Heart right ventricle (tissue), 16 donors: ENCODE results near the gene MAB21L4. TPM values are rescaled to one million over a fixed set of nuclear protein-coding genes. Genes with fewer than 3 reads are reported as not detected.

Experiments
- ATAC-seq, 8 donors: fragments of 200-7000 bp; cut with Tn5 transposase; one replicate each; pipeline ENCODE4 v1.9.1; 2020; ENCODE audit warnings: mild to moderate bottlenecking in 8 of 8, moderate library complexity in 8 of 8, moderate number of reproducible peaks in 1 of 8
- DNase-seq, 2 donors: peaks; one replicate each; pipeline ENCODE4 v3.0.0-alpha.2; 2020
- H3K27ac ChIP-seq, 10 donors: fragments of 200-600 bp; sonication (generic) in 2 of 10; one replicate each; pipeline versions ENCODE4 v1.5.0 to v1.8.0; 2020 to 2022; ENCODE audit warnings: mild to moderate bottlenecking in 3 of 10
- H3K27me3 ChIP-seq, 7 donors: fragments of 200-600 bp; one replicate each; pipeline ENCODE4 v1.8.0; 2021 to 2022; ENCODE audit warnings: mild to moderate bottlenecking in 2 of 7
- H3K36me3 ChIP-seq, 9 donors: fragments of 200-600 bp; sonication (generic) in 1 of 9; one replicate each; pipeline versions ENCODE4 v1.5.0 to v1.8.0; 2020 to 2022; ENCODE audit warnings: mild to moderate bottlenecking in 2 of 9
- H3K4me1 ChIP-seq, 9 donors: fragments of 200-600 bp; sonication (generic) in 1 of 9; one replicate each; pipeline versions ENCODE4 v1.5.0 to v1.8.0; 2020 to 2022; ENCODE audit warnings: mild to moderate bottlenecking in 4 of 9
- H3K4me3 ChIP-seq, 10 donors: fragments of 200-600 bp; sonication (generic) in 2 of 10; one replicate each; pipeline versions ENCODE4 v1.5.0 to v1.8.0; 2020 to 2022; ENCODE audit warnings: mild to moderate bottlenecking in 7 of 10, moderate library complexity in 2 of 10
- H3K9me3 ChIP-seq, 11 donors: fragments of 200-600 bp in 10 of 11; sonication (generic) in 2 of 11; one replicate each; pipeline versions ENCODE4 v1.5.0 to v1.8.0; 2013 to 2022; ENCODE audit warnings: mild to moderate bottlenecking in 2 of 11, control low read depth in 1 of 11, moderate library complexity in 1 of 11
- CTCF ChIP-seq, 9 donors: fragments of 200-600 bp; sonication (generic) in 2 of 9; IDR thresholded peaks; one replicate each; pipeline versions ENCODE4 v1.5.0 to v1.8.0; 2021 to 2022; ENCODE audit warnings: antibody characterized with exemption in 9 of 9, mild to moderate bottlenecking in 5 of 9, moderate library complexity in 1 of 9
- WGBS, 2 donors: extraction: QIAGEN DNeasy Blood & Tissue Kit; methylation state at CpG; one replicate each; pipeline ENCODE4 v1.1.7; 2013; ENCODE audit warnings: inconsistent platforms in 1 of 2; 5-methylcytosine and 5-hydroxymethylcytosine counted together
- intact Hi-C, 10 donors: fragments of 100-400 bp; cut with DNase I; formaldehyde crosslinking; loops; one replicate each; pipeline versions ENCODE4 v1.11.1 to v1.14.2; 2022
- polyA plus RNA-seq, 2 donors: library from polyadenylated mRNA; stranded (reverse); fragments of 200-250 nt; gene quantifications; one replicate each; pipeline ENCODE4 v1.2.3, GENCODE V29; 2013
- total RNA-seq, 10 donors: library from RNA; stranded (reverse); fragmentation: NEBNext Ultra II Directional in 3 of 10; extraction: Animal tissue kit (Norgen Biotek cat#: 25700) in 3 of 10; gene quantifications; one replicate each; pipeline versions ENCODE4 v1.2.1 to v1.2.4, GENCODE V29; 2021 to 2023
- donor health status: Arrhythmogenic right ventricular cardiomyopathy.
- donor health status: ischemic (EF 13 %, LVEDD 7.1; RV severe dilation, severe dysfunction).
- donor health status: healthy with polysubstance abuse.
- donor health status: DM: no; HTN: yes; CAD: no.
- donor health status: DM: no; HTN: no; CAD: no.
- donor health status: ischemic (EF 25% LVEDD 6.9; RV normal size, moderate dysfunction).
- donor health status: ischemic (EF 25% LVEDD 5.7; RV mildly dilated, moderate dysfunction).
- donor health status: healthy.
- donor health status: DM: yes; HTN: yes; CAD: no.
- donor health status: Ischemic cardiomyopathy.
- donor health status: ischemic (EF 35%, LVEDD 5.7; RV mildly dilated, moderate dysfunction).
- donor health status: nonischemic (EF 11% LVEDD 7.7; RV severe dilation, severe dysfunction).
- donor health status: DM: yes; HTN: yes; CAD: no.
- donor health status: PGD.
- donor health status: ischemic (EF 29% LVEDD 5.4; RV normal size, mild dysfunction).
- donor health status: nonischemic (EF 23%, LVEDD 6.1; RV moderate dilation, normal function).

MAB21L4 gene
- total and polyA plus RNA-seq, 12 donors, result 0.06 to 0.32 (median 0.29) TPM; not detected in 9

DNA sequence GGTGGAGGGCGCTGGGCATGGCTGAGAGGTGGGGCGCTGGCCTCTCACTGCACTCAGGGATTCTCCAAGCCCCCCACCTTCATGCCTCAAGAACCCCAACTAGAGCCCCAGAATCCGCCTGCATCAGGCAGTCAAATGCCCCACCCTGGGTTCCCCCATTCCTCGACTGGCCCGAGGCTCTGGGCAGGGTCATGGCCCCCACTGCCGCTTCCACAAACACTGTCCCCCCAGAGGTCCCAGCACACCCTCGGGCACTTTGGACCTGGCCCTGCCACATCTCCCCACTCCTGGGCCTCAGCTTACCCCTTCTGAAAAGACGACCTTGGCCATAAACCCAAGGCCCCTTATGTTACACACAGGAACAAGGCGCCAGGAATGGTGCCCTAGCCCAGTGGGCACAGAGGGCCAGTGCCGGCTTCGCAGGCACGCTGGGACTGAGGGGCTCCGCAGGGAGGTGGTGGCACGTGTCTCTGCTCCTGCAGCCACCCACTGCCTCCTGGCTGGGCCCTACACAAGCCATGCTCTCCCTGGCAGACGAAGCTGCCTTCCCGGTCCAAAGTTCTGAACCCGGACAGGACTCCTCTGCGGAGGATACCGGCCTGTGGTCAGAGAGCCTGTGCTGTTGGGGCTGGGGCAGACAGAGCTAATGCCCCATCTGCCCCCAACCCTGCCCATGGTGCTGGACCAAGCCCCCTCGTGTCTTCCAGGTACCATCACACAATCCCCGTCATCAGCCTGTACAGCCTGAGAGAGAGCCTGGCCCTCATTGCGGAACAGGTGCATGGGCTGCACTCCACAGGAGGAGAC, 20.5 kb downstream of the MAB21L4 start:
- WGBS, 2 donors, result 95 to 96% methylated on average over 22 of the region's 22 CpGs
- DNase-seq, result no peak
- H3K36me3 ChIP-seq, result no peaks in the 10 kb centered on the region
- intact Hi-C loops, result loop anchor here in 1 of 10 donors (10.0 kb wide), 1 partner anchor 589 kb away; no protein-coding TSS in a partner anchor
- ATAC-seq, result no peak
- H3K27ac ChIP-seq, result no peak overlapping the region
- no peak overlapping the region for H3K4me3 ChIP-seq
- peaks cover 0 to 2% (median 0%) of the 10 kb centered on the region in 7 donors for H3K27me3 ChIP-seq
- no peaks in the 10 kb centered on the region for H3K9me3 ChIP-seq
- TF ChIP-seq CTCF (IDR thresholded peaks at IDR 0.05), result no peak
- no peaks in the 10 kb centered on the region for H3K4me1 ChIP-seq

- no peak for TF ChIP-seq CTCF (IDR thresholded peaks at IDR 0.05)
- ATAC-seq (no peak), DNase-seq (no peak)
- 82 to 90% methylated on average over 12 of the region's 12 CpGs for WGBS, 2 donors
- Histone ChIP-seq H3K27me3 (peaks cover 0 to 7% (median 0%) of the 10 kb centered on the region in 7 donors), H3K9me3 (no peaks in the 10 kb centered on the region), H3K4me1 (no peaks in the 10 kb centered on the region), H3K27ac (no peak overlapping the region), H3K36me3 (no peaks in the 10 kb centered on the region), H3K4me3 (no peak overlapping the region)
- intact Hi-C loops, result loop anchor here in 1 of 10 donors (10.0 kb wide), 1 partner anchor 590 kb away; no protein-coding TSS in a partner anchor
Observed at GRCh38 chr2:240874715-240875227, 21.2 kb downstream of the MAB21L4 start.

DNA sequence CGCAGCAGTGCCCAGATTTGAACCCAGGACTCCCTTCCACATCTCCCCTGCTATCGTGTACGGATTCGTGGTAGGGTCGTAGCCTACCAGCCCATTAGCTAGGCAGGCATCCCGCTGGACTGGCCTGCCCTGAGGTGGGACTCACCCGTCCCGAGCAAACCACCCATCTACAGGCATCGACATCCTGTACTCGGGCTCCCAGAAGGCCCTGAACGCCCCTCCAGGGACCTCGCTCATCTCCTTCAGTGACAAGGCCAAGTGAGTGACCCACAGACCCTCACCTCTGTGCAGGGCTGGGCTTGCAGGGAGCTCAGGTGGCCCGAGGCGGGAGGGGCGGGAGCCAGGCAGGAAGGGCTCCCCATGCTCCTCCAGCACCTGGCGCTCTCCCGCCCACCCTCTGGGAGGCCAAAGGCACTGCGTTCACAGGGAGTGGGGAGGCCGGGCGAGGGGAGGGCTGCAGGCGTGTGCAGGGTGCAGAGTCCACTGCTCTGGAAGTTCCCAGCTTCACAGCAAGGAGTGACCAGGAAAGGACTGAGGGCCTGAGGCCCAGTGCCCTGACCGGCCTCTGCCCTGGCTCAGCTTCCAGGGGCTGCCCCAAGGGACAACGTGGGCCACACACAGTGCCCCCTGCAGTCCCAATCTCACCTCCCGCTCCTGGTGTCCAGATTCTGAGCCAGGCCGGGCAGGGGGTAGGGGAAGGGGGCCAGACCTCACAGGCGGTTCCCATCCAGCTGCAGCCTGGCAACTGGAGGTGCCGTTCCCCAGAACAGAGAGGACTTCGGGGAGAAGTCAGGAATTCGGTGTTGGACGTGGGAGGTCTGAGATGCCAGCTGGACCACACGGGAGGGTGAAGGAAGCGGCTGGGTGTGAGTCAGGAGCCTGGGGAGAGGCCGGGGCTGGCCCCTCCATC, 21.9 kb downstream of the MAB21L4 start:
- no peak overlapping the region for H3K27ac ChIP-seq
- no peak for TF ChIP-seq CTCF (IDR thresholded peaks at IDR 0.05)
- 78 to 83% methylated on average over 33 of the region's 33 CpGs for WGBS, 2 donors
- H3K36me3 ChIP-seq, result no peaks in the 10 kb centered on the region
- no peak overlapping the region for H3K4me3 ChIP-seq
- ATAC-seq (no peak), DNase-seq (no peak)
- intact Hi-C loops, result loop anchor here in 1 of 10 donors (10.0 kb wide), 1 partner anchor 591 kb away; no protein-coding TSS in a partner anchor
- H3K27me3 ChIP-seq, result peaks cover 0 to 11% (median 0%) of the 10 kb centered on the region in 7 donors
- no peaks in the 10 kb centered on the region for H3K4me1 ChIP-seq
- no peaks in the 10 kb centered on the region for H3K9me3 ChIP-seq
